Inflammatory macrophage treated with lipopolysaccharide for 4 hours (primary cell): ENCODE results near the gene HOMER1.
A peak's percentile ranks its signal among the peaks of the same experiment; 100 is the strongest.
"Not testable (repeated sequence)": the region's sequence is repeated elsewhere in the genome, so short reads cannot be mapped to it uniquely, and the experiment has no call there.

ENCODE experiments used
- DNase-seq: peaks from one replicate; pipeline ENCODE4 v3.0.0-alpha.2; 2020

HOMER1 gene

GRCh38 chr5:79516986-79517385 is 3.1 kb upstream of the HOMER1 start:
- no peak for DNase-seq

- not testable (repeated sequence) for DNase-seq
Measured at GRCh38 chr5:79516331-79516730, 2.4 kb upstream of the HOMER1 start.

- DNase-seq, result peak; percentile 93
Measured at GRCh38 chr5:79514391-79515105, 614 bp upstream of the HOMER1 start.

- DNase-seq, result no peak
Measured at GRCh38 chr5:79513308-79513703, 628 bp downstream of the HOMER1 start.

GRCh38 chr5:79512471-79513307 is 1.2 kb downstream of the HOMER1 start:
- no peak for DNase-seq

- no peak for DNase-seq
Measured at GRCh38 chr5:79512049-79512448, 1.9 kb downstream of the HOMER1 start.

- no peak for DNase-seq
Measured at GRCh38 chr5:79510638-79511037, 3.3 kb downstream of the HOMER1 start.

- no peak for DNase-seq
Measured at GRCh38 chr5:79509244-79509885, 4.6 kb downstream of the HOMER1 start.

- no peak for DNase-seq
Measured at GRCh38 chr5:79508794-79509193, 5.1 kb downstream of the HOMER1 start.

GRCh38 chr5:79508354-79508753 is 5.6 kb downstream of the HOMER1 start:
- DNase-seq, result peak; percentile 25

GRCh38 chr5:79507251-79508205 is 6.4 kb downstream of the HOMER1 start:
- DNase-seq, result no peak

- no peak for DNase-seq
Measured at GRCh38 chr5:79505138-79505537, 8.8 kb downstream of the HOMER1 start.

- DNase-seq, result no peak
Measured at GRCh38 chr5:79503794-79504495, 10.0 kb downstream of the HOMER1 start.

GRCh38 chr5:79499640-79500273 is 14.2 kb downstream of the HOMER1 start:
- no peak for DNase-seq

GRCh38 chr5:79495311-79495710 is 18.6 kb downstream of the HOMER1 start:
- DNase-seq, result no peak

- DNase-seq, result no peak
Measured at GRCh38 chr5:79493596-79494345, 20.2 kb downstream of the HOMER1 start.

- DNase-seq, result no peak
Measured at GRCh38 chr5:79491690-79492317, 22.1 kb downstream of the HOMER1 start.

- DNase-seq, result no peak
Measured at GRCh38 chr5:79490323-79490936, 23.5 kb downstream of the HOMER1 start.

- DNase-seq, result no peak
Measured at GRCh38 chr5:79489773-79490172, 24.2 kb downstream of the HOMER1 start.

GRCh38 chr5:79488775-79489174 is 25.2 kb downstream of the HOMER1 start:
- DNase-seq, result no peak
